ENCODE results near the gene CRIP2. TPM values are rescaled to one million over a fixed set of nuclear protein-coding genes. Genes with fewer than 3 reads are reported as not detected.

CRIP2 gene
- total and polyA plus RNA-seq, 2 of the 13 experiments (the other 11 are each of a cell fraction or from before 2014, with no cell fraction given): 31.6 to 37.9 TPM

- TF ChIP-seq HNRNPUL1 (IDR thresholded peaks at IDR 0.05; ENCODE audit: low read depth, low read length) (no peak), MBD4 (IDR thresholded peaks at IDR 0.05; ENCODE audit: borderline replicate concordance, low read length) (no peak), ZNF777 (CRISPR knock-in tag; IDR thresholded peaks at IDR 0.05) (no peak), ZNF768 (CRISPR knock-in tag; IDR thresholded peaks at IDR 0.05) (no peak), GMEB2 (CRISPR knock-in tag; IDR thresholded peaks at IDR 0.05; ENCODE audit: low read depth) (no peak), RORA (CRISPR knock-in tag; IDR thresholded peaks at IDR 0.05) (no peak)
These were observed 31.8 kb upstream of the CRIP2 start (continued) for GRCh38 chr14:105442834-105443233.

- in situ Hi-C loops (cut with HindIII; ENCODE audit: extremely low pct_ligation_motif_present, low pct_unique_long_range_greater_than_20kb) (no loop called here), intact Hi-C loops (cut with micrococcal nuclease; ENCODE audit: unreplicated experiment) (no loop called here)
- Histone ChIP-seq H3K27ac (ENCODE audit: extremely low read length, insufficient read depth, low read length) (no peak overlapping the region), H3K9me3 (ENCODE audit: low read length) (no peaks in the 10 kb centered on the region), H3K36me3 (replicated peaks in 1 of 2; ENCODE audit: control insufficient read depth in 1 of 2, insufficient read depth in 2 of 2, low read length in 2 of 2) (peaks cover 7 to 22% of the 10 kb centered on the region in 2 experiments; a peak in 3 of 5 replicates), H2AFZ (ENCODE audit: low read length) (no peak overlapping the region), H3K79me2 (ENCODE audit: insufficient read depth, low read length) (no peaks in the 10 kb centered on the region), H3K4me2 (ENCODE audit: low read depth, low read length) (no peak overlapping the region), H3K27me3 (ENCODE audit: control insufficient read depth in 1 of 2, insufficient read depth in 2 of 2, low read length in 2 of 2) (no peaks in the 10 kb centered on the region), H3K9ac (ENCODE audit: insufficient read depth, low read depth, low read length) (no peak overlapping the region), H3K4me3 (replicated peaks in 1 of 3; ENCODE audit: insufficient read depth in 1 of 3, low read depth in 2 of 3, low read length in 3 of 3) (no peak overlapping the region), H3K4me1 (ENCODE audit: insufficient read depth, low read length) (peaks cover 14% of the 10 kb centered on the region), H4K20me1 (ENCODE audit: insufficient read depth, low read length) (no peaks in the 10 kb centered on the region)
- FAIRE-seq (no peak), ATAC-seq (no peak), DNase-seq (ENCODE audit: low spot score) (no peak)
- no peak for TF ChIP-seq RCOR2 (CRISPR knock-in tag; IDR thresholded peaks at IDR 0.05)
- no peak for TF ChIP-seq ZNF564 (CRISPR knock-in tag; IDR thresholded peaks at IDR 0.05)
- TF ChIP-seq ZNF562 (CRISPR knock-in tag; IDR thresholded peaks at IDR 0.05; ENCODE audit: borderline replicate concordance): no peak
- TF ChIP-seq ZNF614 (CRISPR knock-in tag; IDR thresholded peaks at IDR 0.05; ENCODE audit: borderline replicate concordance): no peak
- TF ChIP-seq ZSCAN29 (CRISPR knock-in tag; conservative IDR thresholded peaks at IDR 0.05): no peak
- no peak for TF ChIP-seq SRF (IDR thresholded peaks at IDR 0.05; ENCODE audit: low read depth, low read length)
- TF ChIP-seq SIX1 (CRISPR knock-in tag; IDR thresholded peaks at IDR 0.05; ENCODE audit: borderline replicate concordance): no peak
- TF ChIP-seq ZNF260 (CRISPR knock-in tag; IDR thresholded peaks at IDR 0.05; ENCODE audit: borderline replicate concordance, low read depth): no peak
- TF ChIP-seq RBM22 (optimal IDR thresholded peaks at IDR 0.05; ENCODE audit: low read length): peak; percentile 72
- WGBS (ENCODE audit: low lambda C conversion rate): 98% methylated on average over 5 of the region's 17 CpGs
- POLR2A ChIA-PET: no interaction called here
- CTCF ChIA-PET (ENCODE audit: low intra/inter-chr PET ratio, low total read pairs): no interaction called here
- BruUV-seq (replicated peaks): no TSS peak
These were observed 29.8 kb upstream of the CRIP2 start for GRCh38 chr14:105444859-105445258.

All from HepG2 (cell line).